GM18861 (cell line): ENCODE data around the gene SPTBN5.

Experiments used
- ATAC-seq: cut with Tn5 transposase; IDR thresholded peaks from one replicate; pipeline ENCODE4 v1.9.1; 2021; ENCODE audit not compliant: unreplicated experiment

Gene SPTBN5

DNA sequence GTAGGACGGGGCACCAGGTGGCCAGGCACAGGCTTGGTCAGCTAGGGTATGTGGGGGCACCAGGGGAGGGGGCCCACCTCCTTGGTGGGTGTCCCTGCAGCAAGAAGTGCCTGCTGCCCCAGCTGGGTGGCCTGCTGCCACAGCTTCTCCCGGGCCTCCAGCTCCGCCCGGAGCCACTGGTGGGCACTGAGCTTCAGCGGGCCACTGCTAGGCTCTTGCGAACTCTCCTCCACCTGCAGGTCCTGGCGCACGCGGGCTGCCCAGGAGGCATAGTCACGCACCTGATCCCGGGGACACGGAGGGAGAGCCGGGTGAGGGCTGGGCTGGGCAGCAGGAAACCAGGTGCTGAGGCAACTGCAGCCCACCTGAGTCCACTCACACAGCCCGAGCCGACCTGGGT, 25.5 kb downstream of the SPTBN5 start:
- ATAC-seq, result no peak

DNA sequence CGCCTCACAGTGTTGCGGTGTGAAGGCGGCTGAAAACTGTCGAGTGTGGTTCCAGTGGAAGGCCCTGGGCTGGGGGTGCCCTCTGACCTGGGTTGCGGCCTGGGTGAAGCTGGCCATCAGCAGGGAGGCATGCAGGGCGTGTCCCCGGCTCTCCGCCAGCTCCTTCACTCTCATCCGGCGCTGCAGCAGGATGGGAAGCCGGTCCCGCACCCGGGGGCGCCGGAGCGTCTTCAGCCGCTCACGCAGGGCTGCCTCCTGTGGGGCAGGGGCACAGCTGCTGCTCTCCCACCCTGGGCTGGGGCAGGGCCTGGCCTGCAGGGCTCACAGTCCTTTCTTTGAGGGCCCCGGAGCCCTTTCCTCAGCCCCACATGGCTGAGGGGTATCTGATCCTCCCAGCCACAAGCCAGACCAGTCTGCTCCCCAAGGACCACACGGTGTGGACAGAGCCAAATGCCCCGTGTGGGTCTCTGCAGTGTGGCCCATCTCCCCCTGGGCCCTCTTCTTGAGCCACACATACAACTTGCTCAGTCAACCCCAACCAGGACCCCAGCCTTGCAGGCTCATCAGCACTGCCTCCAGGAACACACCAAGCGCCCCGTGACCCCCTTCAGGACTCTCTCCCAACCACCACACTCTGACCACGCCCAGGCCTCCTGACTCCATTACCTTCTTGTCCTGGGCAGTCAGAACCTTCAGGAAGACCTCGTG, 26.8 kb downstream of the SPTBN5 start:
- ATAC-seq, result no peak

DNA sequence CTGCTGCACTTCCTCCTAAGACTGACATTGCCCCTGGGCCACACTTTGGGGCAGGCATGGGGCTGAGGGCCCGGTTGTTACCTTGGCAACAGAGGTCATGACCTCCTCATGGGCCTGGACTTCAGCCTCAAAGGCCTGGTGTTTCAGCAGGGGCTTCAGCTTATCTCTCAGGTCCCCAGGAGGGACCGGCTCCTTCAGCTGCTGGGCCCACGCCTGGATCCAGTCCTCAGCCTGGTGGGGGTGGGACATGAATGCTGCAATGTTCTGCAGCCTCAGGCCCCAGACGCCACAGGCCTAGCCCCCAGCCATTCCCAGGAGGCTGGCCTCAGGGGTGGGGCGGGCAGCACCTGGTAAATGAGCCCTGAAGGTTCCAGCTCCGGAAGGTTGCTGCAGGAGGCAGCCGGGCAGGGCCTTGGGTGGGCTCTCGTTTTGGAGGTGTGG, 27.6 kb downstream of the SPTBN5 start:
- ATAC-seq, result no peak

DNA sequence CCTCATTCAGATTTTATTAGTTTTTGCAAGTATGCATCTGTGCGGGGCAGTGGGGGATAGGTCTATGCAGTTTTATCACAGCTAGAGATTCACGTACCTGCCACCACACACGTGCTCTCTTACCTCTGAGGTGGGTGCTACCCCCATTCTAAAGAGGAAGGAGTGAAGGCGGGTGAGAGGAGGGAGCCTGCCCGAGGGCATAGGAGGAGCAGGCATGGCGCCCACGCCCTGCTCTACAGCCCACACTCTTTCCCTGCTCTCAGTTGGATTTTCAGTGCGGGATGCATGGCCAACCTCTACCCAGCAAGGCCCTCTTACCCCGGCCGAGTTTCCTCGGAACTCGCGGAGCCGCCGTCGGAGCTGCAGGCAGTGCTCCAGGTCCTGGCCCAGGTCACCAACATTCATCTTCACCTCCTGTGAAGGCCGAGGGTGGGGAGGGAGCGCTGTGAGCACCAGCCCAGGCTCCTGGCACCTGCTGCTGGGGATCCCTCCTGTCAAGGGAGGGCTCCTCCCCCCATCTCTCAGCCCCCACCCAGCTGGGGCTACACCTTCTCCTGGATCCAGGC, 28.3 kb downstream of the SPTBN5 start:
- ATAC-seq, result no peak

DNA sequence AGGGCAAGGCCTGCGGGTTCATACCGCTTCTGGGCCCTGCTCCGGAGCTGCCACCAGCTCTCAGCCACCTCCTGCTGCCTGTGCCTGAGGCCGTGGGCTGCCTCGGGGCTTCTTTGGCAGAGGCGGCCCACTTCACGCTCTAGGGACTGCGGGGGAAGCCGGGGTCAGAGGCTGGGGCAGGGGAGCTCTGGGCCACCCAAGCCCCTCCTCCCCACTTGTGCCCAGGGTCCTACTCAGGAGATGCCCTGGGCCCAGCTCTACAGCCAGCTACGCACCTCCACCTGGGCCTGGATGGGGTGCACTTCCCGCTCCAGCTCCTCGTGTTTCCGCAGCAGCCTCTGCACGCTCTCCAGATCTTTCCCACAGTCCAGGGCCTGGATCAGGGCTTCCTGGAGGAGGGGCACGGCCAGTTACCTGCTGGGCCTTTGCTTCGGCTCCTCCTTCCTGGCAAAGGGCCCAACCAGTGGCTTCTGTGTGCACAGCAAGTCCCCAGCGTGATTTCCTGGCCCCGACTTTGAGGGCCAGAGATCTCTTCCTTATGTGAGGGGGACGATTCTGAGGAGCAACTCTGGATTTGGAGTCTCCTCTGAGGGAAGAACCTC, 31.2 kb downstream of the SPTBN5 start:
- no peak for ATAC-seq

DNA sequence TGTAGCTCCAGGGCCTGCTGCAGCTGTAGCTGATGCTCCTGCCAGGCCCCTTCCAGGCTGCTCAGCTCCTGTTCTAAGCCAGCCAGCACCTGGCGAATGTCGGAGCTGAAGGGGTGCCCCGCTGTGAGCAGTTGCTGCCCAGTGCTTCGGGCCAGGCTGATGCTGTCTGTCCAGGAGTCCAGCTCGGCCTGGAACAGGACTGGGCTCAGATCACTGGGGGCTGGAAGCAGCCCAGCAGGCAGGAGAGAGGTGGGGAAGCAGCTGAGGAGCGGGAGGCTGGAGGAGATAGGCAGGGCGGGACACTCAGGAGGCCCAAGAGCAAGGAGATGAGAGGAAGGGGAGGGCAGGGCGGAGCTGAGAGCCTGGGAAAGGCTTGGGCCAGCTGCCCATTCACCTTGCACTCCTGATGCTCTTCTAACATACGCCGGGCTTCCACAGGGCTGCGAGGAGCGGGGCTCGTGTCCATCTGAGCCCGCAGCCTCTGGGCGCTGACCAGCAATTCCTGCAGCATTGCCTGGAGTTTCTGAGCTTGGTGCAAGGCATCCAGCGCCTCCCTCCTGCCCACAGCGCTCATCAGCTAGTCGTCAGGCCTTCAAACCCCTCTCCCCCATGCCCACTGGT, 32.0 kb downstream of the SPTBN5 start:
- no peak for ATAC-seq

DNA sequence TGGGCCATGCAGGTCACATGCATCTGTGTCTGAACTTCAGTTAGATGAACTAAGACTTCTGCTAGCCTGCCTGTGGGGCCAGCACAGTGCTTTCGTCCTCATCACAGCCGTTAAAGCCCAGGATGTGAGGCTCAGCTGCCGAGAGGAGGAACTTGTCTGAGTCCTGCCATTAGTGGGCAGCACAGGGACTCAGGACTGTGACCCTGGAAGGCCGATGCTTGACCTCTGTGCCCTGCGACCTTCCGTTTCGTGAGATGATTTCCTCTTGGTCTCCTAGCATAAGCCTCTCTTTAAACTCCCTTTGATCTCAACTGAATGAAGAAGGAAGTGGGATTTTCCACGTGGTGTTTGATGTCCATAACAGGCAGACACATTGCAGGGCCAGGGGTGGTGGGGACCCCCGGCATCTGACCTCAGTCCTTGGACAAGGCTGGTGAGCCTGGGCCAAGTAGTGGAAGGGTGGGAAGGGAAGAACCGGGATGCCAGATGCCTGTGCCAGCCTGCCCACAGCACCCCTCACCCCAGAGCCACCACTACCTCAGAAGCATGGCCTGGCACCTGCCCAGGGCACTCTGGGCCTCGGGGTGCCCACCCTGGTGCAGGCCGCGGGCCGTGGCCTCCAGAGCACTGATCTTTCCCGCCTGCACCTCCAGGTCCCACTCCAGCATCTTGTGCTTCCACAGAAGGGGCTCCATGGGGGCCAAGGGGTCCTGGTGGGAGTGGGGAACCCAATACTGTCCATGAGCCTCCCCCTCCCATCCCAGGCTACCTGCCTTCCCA, 33.6 kb downstream of the SPTBN5 start:
- no peak for ATAC-seq

DNA sequence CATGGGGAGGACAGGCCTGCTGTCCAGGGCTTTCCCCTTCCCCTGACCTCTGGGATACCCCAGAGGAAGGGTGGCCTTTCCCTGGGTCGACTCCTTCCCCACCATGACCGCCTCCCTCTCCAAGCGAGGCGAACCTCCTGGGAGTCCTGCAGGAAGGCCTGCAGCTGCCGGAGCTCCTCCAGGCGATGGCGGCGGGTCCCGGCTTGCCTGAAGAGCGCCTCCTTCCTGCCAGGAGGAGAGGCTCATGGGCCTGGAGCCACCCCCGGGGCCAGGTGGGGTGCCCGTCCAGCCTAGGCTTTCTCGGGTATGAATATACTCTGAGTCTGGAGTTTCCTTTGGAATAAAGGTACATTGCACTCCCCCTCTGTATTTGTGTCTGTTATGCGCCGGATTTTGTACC, 35.1 kb downstream of the SPTBN5 start:
- no peak for ATAC-seq

DNA sequence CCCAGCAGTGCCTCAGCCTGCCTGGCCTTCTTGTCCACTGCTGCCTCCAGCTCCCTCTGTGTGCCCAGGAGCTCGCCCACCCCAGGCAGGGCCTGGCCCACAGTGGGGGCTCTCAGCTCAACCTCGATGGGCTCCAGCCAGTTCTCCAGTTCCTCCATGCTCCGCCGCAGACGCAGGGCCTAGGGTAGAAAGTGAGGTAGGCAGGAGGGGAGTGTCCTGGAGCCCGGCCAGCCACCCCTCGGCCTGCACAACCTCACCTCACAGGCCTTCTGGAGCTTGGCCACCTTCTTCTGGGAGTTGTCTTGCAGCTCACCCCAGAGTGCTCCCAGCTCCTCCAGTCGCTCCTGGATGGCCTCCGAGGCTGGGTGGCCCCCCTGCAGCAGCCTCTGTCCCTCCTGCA, 36.5 kb downstream of the SPTBN5 start:
- ATAC-seq, result no peak

DNA sequence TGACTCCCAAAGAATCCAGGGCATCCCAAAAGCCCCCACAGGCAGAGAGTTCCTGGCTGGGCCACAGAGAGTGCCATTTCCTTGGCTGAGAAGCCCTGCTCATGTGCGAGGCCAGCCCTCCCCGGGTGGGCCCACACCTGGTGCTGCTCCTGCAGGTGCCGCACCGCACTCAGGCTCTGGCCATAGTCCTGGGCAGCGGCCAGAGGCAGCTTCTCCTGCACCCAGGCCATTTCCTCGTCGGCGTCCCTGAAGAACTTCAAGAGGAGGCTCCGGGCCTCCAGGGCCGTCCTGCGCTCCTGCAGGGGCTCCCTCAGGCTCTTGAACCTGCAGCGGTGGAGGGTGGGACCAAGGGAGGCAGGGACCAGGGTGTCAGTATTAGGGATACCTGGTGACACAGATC, 37.1 kb downstream of the SPTBN5 start:
- no peak for ATAC-seq

DNA sequence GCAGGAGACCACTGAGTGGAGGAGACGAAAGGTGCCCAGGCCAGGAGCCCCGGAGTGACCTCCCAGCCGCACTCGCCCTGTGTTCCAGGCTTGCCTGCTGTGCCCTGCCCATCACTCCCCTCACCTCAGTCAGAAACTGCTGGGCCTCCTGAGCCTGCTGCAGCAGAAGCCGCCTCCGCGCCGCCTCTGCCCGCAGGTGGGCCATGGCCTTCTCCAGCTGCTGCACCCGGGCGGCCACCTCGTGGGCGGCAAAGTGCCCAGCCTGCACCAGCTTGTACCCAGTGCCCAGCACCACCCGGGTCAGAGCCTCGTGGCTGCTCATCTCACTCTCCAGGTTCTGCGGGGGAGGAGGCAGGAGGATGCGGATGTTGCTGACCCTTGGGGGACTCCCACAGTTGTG, 37.6 kb downstream of the SPTBN5 start:
- ATAC-seq, result no peak

DNA sequence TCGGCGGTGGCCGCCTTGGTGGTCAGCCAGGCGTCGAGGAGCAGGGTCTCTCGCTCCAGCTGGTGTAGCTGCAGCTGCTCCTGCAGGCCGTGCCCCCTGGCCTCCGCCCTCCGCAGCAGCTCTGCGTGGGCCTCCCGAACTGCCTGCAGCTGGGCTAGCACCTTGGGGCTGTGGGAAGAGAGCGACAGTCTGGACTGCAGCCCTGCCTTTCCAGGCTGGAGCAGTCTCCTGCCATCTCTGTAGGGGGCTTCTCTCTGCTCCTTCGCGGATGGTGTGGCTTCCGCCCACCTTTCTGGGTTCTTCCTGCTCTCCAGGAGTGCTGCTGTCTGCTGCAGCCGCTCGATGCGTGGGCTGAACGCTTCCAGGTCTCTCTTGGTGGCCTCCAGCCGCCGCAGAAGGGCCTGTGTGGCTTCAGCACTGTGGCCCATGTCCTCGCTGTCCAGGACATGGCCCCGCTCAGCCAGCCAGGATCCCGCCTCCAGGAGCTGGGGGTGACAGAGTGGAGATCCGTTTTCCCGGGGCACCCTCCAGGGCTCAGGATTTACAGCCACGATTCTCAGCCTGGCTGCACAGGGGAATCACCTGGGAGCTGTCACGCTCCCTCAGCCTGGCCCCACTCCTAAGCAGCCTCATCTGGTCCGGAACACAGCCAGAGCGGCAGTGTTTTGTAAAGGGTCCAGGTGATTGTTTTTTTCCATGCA, 38.4 kb downstream of the SPTBN5 start:
- no peak for ATAC-seq

DNA sequence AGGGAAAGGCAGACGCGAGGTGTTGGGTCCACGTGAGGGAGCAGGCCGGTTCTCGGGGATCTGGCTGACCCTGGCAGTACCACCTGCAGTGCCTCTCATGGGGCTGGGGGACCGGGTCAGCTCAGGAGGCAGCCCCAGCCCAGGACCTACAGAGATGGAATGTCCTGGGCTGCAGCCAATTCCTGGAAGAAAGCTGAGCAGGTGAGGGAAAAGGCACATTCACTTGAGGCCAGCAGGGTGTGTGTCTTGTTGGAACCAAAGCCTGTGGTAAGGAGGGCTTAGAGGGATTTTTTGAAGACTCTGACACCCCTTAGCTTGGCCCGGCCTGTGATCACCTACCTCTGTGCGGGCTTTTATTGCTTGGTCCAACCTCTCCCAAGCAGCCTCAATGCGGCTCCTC, 39.4 kb downstream of the SPTBN5 start:
- no peak for ATAC-seq

DNA sequence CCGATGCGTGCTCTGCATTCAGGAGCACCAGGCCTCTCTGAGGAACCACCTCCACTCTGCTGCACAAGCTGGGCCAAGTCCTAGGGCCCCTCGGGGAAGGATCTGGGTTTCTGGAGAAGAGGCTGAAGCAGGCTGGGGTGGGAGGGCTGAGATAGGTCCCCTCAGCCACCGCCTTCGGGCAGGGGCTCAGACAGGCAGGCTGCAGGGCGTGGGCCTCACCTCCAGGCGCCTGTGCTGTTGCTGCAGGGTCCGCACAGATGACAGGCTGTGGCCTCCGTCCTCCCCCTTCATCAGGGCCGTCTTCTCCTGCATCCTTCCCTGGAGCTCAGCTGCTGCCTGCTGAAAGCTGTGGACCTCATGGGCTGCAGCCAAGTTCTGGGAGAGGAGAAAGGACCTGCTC, 40.0 kb downstream of the SPTBN5 start:
- ATAC-seq, result no peak

DNA sequence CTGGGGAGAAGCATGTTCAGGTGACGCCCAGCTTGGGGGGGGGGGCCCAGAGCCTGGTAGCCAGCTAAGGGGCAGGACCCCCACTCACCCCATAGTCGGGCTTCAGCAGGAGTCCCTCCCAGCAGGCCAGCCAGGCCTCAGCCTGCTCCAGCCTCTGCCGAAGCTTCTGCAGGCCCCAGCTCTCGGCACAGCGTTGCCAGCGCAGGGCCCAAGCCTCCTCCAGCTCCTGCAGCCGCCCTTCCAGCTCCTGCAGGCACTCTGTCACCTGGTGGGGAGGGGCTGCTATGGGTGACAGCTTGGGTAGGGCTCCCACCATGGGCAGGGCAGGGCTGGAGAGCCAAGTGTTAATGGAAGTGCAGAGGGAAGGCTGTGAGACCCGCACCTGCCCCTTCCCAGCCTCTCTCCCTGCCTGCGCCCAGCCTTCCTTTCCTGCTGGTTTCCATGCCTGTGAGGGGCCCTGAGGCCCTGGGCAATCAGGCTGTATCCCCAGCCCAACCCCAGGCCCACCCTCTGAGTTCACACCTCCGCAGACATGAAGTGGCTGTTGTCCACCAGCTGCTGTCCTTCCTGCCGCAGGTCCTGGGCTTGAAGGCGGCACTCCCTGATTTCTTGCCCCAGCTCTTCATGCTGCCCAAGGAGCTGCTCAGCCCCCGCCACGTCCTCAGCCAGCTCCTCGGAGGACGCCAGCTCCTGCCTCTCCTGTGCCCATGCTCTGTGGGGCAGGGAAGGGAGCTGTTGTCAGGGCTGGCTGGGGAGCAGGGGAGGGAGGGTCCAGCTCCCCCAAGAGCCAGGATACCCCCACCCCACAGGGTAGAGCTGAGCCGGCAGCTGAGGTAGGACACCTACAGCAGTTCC, 40.9 kb downstream of the SPTBN5 start:
- ATAC-seq, result no peak

DNA sequence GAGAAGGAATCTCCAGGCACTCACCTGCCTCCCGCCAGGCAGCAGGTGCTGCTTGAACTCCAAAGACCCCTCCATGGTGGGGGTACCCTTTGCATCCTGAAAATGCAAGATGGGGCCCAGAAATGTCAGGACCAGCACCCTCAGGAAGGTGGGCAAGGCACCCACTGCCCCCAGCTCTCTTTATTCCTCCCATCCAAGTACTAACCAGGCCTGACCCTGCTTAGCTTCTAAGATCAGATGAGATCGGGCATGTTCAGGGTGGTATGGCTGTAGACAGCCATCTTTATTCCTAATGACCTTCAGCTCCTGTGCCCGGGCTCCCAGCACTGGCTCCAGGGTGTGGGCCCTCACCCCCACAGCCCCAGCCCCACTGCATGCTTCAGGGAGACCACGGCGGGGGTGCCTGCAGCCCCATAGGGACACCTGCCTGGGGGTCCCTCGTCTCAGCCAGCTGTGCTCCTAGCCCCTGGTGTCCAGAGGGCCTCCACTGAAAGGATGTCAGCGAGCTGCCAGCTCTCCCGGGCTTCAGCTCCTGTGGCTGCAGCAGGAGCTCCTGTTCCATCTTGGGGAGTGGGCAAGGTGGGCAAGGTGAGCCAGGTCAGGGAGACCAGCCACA, 42.0 kb downstream of the SPTBN5 start:
- ATAC-seq, result no peak

DNA sequence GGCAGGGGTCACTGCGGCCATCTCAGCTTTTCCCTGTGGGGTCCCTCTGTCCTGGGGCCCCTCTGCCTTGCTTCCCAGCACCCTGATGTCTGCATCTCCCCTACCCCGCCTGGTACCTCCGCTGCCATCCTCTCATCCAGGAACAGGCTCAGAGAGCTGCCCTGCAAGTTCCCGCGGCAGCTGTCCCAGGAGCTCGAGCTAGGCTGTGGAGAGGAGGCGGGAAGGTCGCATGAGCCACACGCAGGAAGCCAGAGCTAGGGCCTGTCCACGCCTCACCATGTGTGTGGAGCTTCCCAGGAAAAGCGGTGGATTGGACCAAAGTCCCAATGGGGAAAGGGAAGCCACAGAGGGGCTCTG, 42.7 kb downstream of the SPTBN5 start:
- no peak for ATAC-seq

DNA sequence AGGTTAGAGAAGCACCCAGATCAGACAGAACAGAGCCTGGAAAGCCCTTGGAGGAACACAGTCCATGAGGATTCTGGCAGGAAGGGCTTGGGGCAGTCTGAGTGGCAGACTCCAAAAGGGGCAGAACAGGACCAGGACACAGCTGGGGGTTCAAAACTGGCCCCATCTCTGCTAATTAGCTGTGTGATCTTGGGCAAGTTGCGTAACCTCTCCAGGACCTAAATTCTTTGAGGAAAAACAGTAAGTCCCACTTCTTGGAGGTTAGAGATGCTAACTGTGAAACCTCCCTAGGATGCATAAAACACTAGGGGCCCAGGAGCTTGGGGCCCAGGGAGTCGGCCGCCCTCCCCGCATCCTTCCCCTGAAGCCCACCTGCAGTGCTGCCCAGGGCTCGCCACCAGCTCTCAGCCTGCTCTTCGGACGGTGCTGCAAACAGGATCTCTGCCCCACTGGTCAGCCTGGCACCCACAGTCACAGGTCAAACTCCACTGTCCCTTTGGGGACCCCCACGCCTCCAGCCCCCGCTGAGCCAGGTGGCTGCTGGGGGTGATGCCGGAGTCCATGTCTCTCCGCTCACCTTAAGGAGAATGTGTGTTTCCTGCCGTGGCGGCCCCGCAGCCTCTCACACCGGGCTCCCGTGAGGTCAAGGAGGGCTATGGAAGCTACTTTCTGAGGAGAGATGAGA, 43.2 kb downstream of the SPTBN5 start:
- ATAC-seq, result no peak

DNA sequence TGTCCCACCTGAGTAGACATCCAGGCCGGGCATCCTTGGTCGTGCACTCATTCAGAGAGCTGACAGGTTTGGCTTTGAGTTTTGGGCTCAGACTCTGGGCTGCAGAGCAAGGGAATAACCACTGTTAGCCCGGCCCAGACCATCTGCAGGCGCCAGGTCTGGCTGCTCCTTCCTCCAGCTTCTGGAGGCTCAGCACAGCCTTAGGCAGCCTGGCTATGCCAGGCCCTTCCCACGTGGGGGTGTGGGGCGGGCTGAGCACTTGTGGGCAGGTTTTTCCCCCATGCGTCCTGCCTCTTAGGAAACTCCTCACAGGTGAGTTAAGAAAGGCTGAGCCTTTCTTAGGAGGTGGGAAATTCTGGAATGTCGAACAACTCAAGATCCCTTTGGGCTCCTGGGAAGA, 44.0 kb downstream of the SPTBN5 start:
- ATAC-seq, result no peak
